Thyroid gland (tissue), 4 donors: ENCODE results near the gene TOB2.

Experiments
- POLR2A ChIP-seq, 2 donors: fragments of 450-650 bp; IDR thresholded peaks; one replicate each; pipeline ENCODE4 v1.6.1; 2017; ENCODE audit warnings: antibody characterized with exemption in 2 of 2, mild to moderate bottlenecking in 2 of 2, moderate library complexity in 1 of 2
- TF ChIP-seq, protein P1 (sequence below), 6 experiments: fragments of 200-600 bp in 3 of 6; fragments of 450-650 bp in 3 of 6; sonication (generic) in 3 of 6; IDR thresholded peaks; one replicate each; pipeline ENCODE4 v1.5.1; 2016 to 2019; ENCODE audit warnings: antibody characterized with exemption in 6 of 6, mild to moderate bottlenecking in 2 of 6, inconsistent platforms in 1 of 6, moderate library complexity in 1 of 6

DNA sequence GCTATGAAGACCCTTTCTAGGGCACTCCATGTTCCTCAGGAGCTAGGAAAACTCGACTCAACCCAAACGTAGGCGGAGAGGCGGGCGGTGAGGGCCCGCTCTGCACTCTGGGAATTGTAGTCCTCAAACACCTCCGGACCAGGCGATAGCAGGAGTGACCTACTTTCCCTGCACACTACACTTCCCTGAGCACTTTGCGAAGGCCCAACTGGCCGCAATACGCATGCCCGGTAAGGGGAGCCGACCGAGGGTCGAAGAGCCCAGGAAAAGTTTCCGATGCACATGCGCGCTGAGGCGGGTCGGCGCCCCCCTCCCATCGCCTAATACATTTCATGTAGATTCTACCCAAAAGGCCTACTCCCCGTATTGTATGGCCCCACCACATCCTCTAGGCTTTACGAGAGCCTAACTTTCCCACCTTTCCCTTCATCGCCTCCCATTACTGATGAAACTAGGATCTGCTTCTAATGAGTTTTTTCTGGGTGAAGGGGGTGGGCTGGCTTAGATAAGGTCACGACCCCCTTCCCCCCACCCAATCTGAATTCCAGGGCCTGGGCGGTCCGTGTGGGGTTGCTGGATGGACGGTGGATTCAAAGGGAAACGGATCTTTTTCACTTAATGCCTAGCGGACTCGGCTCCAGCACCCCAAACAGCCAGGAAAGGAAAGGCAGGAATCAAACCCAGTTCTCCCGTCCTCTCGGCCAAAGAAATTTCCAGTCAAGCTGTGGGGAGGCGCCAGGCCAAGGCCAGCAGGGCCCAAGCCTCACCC is 2.1 kb downstream of the TOB2 start:
- TF ChIP-seq, protein P1, sequence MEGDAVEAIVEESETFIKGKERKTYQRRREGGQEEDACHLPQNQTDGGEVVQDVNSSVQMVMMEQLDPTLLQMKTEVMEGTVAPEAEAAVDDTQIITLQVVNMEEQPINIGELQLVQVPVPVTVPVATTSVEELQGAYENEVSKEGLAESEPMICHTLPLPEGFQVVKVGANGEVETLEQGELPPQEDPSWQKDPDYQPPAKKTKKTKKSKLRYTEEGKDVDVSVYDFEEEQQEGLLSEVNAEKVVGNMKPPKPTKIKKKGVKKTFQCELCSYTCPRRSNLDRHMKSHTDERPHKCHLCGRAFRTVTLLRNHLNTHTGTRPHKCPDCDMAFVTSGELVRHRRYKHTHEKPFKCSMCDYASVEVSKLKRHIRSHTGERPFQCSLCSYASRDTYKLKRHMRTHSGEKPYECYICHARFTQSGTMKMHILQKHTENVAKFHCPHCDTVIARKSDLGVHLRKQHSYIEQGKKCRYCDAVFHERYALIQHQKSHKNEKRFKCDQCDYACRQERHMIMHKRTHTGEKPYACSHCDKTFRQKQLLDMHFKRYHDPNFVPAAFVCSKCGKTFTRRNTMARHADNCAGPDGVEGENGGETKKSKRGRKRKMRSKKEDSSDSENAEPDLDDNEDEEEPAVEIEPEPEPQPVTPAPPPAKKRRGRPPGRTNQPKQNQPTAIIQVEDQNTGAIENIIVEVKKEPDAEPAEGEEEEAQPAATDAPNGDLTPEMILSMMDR (IDR thresholded peaks at IDR 0.05), result peak in 1 of 6 experiments; percentile 18
- peak in 1 of 2 donors; percentile 87 for TF ChIP-seq POLR2A (IDR thresholded peaks at IDR 0.05)
